NCI-H1436 (cell line): ENCODE results near the gene VPS16.
"Not testable (repeated sequence)": the region's sequence is repeated elsewhere in the genome, so short reads cannot be mapped to it uniquely, and the experiment has no call there.

Experiments used
- DNase-seq: peaks from one replicate; lab custom pipeline; 2025; lab: John Stamatoyannopoulos, UW

Gene VPS16

DNA sequence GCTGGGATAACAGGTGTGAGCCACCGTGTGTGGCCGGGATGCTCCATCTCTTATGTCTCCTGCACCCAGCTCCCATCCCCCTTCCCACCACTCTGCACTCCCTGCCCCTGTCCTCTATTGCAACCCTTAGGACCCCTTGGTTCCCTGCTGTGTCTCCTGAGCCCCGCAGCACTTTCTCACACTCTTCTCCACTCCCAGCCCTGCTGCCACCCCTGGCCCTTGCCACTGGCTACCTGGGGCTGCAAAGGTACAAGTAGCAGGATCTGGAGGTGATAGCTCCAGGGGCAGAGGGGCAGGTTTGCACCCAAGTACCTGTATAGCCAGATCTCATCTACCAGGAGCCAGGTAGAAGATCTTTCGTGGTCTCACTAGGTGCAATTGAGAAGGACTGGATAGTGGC, 33.5 kb upstream of the VPS16 start:
- DNase-seq = no peak

DNA sequence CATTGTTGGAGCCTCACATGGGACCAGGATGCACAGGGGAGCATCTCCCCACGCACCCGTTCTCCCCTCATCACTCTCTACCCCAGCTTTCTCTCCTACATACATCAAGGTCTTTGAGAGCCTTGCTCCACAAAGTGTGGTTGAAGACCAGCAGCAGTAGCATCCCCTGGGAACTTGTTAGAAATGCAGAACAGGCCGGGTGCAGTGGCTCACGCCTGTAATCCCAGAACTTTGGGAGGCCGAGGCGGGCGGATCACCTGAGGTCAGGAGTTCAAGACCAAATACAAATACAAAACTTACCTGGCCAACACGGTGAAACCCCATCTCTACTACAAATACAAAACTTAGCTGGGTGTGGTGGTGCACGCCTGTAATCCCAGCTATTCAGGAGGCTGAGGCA, 32.6 kb upstream of the VPS16 start:
- not testable (repeated sequence) for DNase-seq

- DNase-seq = no peak
Measured at GRCh38 chr20:2809690-2810089, 30.9 kb upstream of the VPS16 start.

DNA sequence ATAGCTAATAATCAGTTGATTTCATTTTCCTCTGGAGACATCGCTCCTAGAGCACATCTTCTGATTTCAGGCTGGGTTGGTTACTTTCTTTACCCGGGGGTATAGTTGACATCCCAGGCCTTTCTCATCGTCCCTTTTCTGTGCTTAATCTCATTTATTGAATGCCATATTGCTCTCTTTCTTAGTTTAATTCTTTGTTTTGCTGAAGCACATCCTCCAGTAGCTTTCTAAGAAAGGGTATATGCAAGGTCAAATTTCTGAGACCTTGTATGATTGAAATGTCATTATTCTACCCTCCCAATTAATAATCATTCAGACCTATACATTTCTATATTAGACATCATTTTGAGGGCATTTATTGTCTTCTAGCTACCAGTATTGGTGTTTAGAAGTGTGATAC, 28.4 kb upstream of the VPS16 start:
- DNase-seq = no peak

DNA sequence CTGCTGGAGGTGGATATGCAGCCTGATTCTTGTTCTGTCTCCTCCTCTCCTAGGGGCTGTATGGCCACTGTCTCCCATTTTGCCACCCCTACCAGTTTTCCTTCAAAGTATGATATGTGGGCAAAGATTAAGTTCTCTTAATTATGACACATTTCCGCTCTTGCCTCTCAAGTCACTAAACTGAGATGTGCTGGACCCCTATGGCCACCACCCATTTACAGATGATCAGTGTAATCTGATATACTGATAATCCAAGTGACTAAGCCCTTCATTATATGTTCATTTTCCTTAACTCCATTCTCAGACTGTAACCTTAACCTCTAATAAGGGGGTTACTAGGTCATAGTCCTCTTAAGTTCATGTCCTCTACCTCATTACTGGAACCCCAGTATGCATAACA, 26.5 kb upstream of the VPS16 start:
- no peak for DNase-seq

GRCh38 chr20:2814587-2815051, 25.9 kb upstream of the VPS16 start, which contains the start of gene C20orf141:
C20orf141 (plus strand) TSS chr20:2814987; CDS start chr20:2815185, 198 bp downstream.
- DNase-seq = no peak

GRCh38 chr20:2815242-2815900, 25.2 kb upstream of the VPS16 start:
- no peak for DNase-seq

GRCh38 chr20:2816030-2816582, 24.4 kb upstream of the VPS16 start, which contains the start of gene TMEM239:
TMEM239 (plus strand) TSS chr20:2816364; CDS start chr20:2816555, 191 bp downstream.
- DNase-seq = no peak

GRCh38 chr20:2816583-2817340, 23.8 kb upstream of the VPS16 start:
- no peak for DNase-seq

DNA sequence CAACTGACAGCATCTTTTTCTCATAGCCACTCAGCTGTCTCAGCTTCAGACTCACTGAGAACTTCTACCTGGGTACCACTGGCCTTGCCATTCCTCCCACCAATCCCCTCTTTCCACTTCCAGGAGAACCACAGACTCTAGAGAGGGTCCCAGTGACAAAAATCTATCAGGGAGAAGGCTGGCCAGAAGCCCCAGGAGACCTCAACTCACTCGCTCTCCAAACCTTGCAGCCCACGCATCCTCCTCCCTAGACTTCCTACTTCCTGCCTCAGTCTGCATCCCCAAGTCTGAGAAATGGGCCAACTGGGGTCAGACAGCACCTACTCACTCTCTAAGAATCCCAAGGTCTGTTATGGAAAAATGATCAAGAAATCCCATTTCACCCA, 23.2 kb upstream of the VPS16 start:
- DNase-seq = no peak

- no peak for DNase-seq
Measured at GRCh38 chr20:2817891-2818595, 22.5 kb upstream of the VPS16 start.

- DNase-seq = no peak
Measured at GRCh38 chr20:2820084-2820895, 20.3 kb upstream of the VPS16 start.

DNA sequence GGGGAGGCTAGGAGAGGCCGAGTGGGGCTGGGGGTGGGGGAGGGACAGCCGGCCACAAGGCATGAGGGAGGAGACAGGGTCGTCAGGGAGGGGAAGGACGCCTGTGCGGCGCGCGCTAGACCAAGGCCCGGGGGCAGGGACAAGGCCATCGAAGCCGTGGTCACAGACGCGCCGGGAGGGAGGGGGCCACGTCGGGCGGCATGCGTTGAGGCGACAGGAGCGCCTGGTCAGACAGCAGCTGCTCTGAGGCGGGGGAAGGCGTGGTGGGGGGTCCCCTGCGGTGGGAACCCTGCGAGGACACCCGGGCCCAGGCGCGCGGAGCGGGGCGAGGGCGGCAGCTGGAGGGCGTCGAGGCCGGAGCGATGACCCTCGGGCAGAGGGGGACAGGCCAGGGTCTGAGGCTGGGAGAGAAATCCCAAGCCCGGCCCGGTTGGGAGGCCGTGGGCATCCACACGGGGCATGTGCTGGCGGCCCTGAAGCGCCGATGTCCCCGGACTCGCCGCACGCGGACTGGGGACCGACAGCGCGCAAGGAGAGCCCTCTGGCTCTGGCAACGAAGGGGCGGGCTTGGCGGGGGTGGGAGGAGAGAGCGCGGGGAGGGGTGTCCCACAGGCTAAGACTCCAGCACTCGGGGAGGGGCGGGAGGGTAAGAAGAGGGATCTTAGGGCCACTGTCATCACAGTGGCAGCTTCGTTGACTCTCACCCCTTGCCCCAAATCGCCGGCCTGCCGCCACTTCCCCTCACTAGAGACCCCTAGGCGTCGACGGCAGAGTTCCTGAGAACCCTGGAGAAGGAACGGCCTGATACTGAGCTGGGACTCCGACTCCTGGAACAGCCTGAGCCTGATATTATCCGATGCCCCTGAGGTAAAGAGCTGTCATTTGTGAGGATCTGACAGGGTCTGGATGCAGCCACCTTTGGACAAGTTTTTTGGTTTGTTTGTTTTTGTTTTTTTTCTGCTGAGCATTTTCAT, 19.4 kb upstream of the VPS16 start:
- no peak for DNase-seq

- no peak for DNase-seq
Measured at GRCh38 chr20:2822073-2822472, 18.5 kb upstream of the VPS16 start.

- DNase-seq = no peak
Measured at GRCh38 chr20:2825761-2826160, 14.8 kb upstream of the VPS16 start.

DNA sequence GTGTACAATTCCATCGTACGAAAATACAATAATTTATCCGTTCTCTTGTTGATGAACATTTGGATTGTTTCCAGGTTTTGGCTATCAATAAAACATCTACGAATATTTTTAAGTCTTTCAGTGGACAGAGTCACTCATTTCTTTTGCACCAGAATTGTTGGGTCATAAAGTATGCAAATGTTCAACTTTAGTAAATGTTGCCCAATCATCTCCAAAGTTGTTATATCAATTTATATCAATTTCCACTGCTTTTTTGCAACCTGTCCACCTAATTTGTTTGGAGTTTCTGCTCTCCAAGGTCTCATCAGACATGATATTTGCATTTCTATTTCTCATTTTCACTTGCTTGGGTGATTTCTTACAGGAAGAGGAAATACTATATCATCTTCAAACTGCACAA, 13.9 kb upstream of the VPS16 start:
- DNase-seq = no peak

DNA sequence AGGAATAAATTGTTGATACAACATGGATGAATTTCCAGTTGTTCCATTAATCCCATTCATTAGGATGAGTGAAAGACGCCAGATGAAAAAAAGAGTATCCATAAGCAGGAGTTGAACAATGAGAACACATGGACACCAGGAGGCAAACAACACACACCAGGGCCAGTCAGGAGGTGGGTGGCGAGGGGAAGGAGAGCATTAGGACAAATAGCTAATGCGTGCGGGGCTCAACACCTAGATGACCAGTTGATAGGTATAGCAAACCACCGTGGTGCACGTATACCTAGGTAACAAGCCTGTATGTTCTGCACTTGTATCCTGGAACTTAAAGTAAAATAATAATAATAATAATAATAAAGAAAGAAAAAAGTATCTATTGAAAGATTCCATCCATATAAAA, 11.2 kb upstream of the VPS16 start:
- no peak for DNase-seq

- DNase-seq = not testable (repeated sequence)
Measured at GRCh38 chr20:2831206-2831605, 9.3 kb upstream of the VPS16 start.

DNA sequence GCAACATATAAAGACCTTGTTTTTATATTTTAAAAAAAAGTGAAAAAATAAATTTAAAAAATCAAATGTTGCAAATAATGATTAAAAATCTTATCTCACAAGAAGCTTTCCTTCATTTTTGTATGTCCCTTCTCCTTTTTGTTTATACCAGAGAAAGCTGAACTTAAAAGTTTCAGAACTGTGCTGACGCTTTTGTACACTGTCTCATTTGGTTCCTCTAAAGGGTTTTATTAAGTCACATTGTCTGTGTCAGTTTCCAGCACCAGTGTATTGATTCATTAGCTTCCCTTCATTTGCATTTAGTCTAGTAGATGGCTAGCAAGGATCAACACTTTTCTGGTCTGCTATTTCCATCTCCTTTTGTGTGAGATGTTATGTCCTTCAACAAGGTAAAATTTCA, 6.8 kb upstream of the VPS16 start:
- DNase-seq = no peak

DNA sequence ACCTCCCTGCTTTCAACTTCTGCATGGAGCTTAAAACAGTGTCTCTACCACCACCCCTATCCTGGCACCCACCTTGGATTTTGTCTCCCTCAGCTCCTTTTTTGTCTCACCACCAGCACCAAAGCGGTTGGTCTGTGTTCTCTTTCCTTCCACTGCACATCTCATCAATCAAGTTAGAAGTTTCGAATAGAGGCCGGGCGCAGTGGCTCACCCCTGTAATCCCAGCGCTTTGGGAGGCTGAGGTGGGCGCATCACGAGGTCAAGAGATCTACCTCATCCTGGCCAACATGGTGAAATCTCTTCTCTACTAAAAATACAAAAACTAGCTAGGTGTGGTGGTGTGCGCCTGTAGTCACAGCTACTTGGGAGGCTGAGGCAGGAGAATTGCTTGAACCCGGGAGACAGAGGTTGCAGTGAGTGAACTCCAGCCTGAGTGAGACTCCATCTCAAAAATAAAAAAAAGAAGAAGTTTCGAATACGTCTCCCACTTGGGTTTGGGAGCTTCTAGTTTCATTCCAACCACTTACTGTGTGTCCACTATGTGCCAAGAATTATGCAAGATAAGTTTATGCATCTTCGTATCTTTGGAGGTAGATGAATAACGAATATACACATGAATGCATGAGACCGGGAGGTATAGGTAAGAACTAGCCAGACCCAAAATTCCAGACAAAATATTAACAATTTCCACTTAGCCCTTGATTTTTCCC, 6.0 kb upstream of the VPS16 start:
- DNase-seq = no peak
